AG09309 (cell line): Measurements from ENCODE around the gene CMTM7.

ENCODE experiments used
- DNase-seq: peaks from one replicate; pipeline ENCODE4 v3.0.0-alpha.2; 2010; ENCODE audit warnings: low read depth
- H3K4me3 ChIP-seq: 2 replicates; pipeline ENCODE4 v1.5.1; 2011; ENCODE audit warnings: mild to moderate bottlenecking, low read depth, low read length, moderate library complexity; ENCODE audit not compliant: control insufficient read depth
- CTCF ChIP-seq: IDR thresholded peaks from 2 replicates; pipeline ENCODE4 v1.5.1; 2011; ENCODE audit warnings: mild to moderate bottlenecking, low read depth, low read length, inconsistent platforms; ENCODE audit not compliant: insufficient read depth, control insufficient read depth; ENCODE audit errors: missing control alignments

Gene CMTM7

GRCh38 chr3:32411442-32411841 is 19.8 kb downstream of the CMTM7 start:
- no peak for TF ChIP-seq CTCF
- DNase-seq: no peak
- H3K4me3 ChIP-seq: no peak overlapping the region

- DNase-seq: no peak
- TF ChIP-seq CTCF: no peak
- no peak overlapping the region for H3K4me3 ChIP-seq
Measured at GRCh38 chr3:32412887-32413286, 21.2 kb downstream of the CMTM7 start.

GRCh38 chr3:32413845-32414521 is 22.3 kb downstream of the CMTM7 start:
- DNase-seq: no peak
- H3K4me3 ChIP-seq: no peak overlapping the region
- no peak for TF ChIP-seq CTCF

- DNase-seq: no peak
- no peak for TF ChIP-seq CTCF
- H3K4me3 ChIP-seq: no peak overlapping the region
Measured at GRCh38 chr3:32414522-32415202, 23.0 kb downstream of the CMTM7 start.

- no peak overlapping the region for H3K4me3 ChIP-seq
- TF ChIP-seq CTCF: no peak
- DNase-seq: no peak
Measured at GRCh38 chr3:32419742-32420125, 28.1 kb downstream of the CMTM7 start.

- no peak for DNase-seq
Measured at GRCh38 chr3:32420126-32421038, 28.7 kb downstream of the CMTM7 start.

More at GRCh38 chr3:32420126-32421038, 28.7 kb downstream of the CMTM7 start:
- H3K4me3 ChIP-seq: no peak overlapping the region
- TF ChIP-seq CTCF: no peak
